Heart left ventricle (tissue), 13 donors: Measurements from ENCODE around the gene RAD51B.

ENCODE experiments used
- POLR2A ChIP-seq, 2 donors: fragments of 450-650 bp; IDR thresholded peaks; one replicate each; pipeline ENCODE4 v1.6.1; 2017; ENCODE audit warnings: antibody characterized with exemption in 2 of 2, mild to moderate bottlenecking in 2 of 2, moderate library complexity in 2 of 2
- TF ChIP-seq, protein P1 (sequence below), 12 donors: fragments of 200-600 bp; sonication (generic) in 4 of 12; IDR thresholded peaks; one replicate each; pipeline versions ENCODE4 v1.5.0 to v1.8.0; 2018 to 2022; ENCODE audit warnings: antibody characterized with exemption in 12 of 12, mild to moderate bottlenecking in 5 of 12
- donor health status: ischemic (EF 13 %, LVEDD 7.1; RV severe dilation, severe dysfunction).
- donor health status: DM: no; HTN: yes; CAD: no.
- donor health status: DM: no; HTN: no; CAD: no.
- donor health status: ischemic (EF 25% LVEDD 6.9; RV normal size, moderate dysfunction).
- donor health status: ischemic (EF 25% LVEDD 5.7; RV mildly dilated, moderate dysfunction).
- donor health status: ischemic (EF 35%, LVEDD 5.7; RV mildly dilated, moderate dysfunction).
- donor health status: nonischemic (EF 11% LVEDD 7.7; RV severe dilation, severe dysfunction).
- donor health status: DM: yes; HTN: yes; CAD: no.
- donor health status: PGD.
- donor health status: ischemic (EF 29% LVEDD 5.4; RV normal size, mild dysfunction).
- donor health status: nonischemic (EF 23%, LVEDD 6.1; RV moderate dilation, normal function).

DNA sequence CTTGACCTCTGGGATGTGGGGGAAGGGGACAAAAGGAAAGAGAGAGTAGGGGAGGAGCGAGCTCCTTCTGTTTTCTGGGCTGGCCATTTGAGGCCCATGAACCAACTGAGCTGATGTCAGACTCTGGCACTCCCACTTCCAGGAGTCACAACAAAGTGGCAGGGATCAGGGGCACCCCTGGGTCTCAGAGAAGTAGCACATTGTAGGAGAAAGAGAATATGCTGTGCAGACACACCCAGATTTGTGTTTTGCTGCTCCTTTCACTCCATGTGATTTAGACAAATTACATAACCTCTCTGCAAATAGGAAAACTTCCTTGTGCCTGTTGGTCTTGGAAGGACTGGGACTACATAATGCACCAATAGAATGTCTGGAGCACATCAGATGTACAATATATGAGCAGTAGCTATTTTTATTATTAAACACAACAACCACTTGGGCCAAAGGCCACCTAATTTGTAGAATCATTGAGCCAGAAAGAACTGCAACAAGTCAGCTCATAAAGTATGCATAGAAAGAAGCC is 707.8 kb downstream of the RAD51B start:
- TF ChIP-seq, protein P1, sequence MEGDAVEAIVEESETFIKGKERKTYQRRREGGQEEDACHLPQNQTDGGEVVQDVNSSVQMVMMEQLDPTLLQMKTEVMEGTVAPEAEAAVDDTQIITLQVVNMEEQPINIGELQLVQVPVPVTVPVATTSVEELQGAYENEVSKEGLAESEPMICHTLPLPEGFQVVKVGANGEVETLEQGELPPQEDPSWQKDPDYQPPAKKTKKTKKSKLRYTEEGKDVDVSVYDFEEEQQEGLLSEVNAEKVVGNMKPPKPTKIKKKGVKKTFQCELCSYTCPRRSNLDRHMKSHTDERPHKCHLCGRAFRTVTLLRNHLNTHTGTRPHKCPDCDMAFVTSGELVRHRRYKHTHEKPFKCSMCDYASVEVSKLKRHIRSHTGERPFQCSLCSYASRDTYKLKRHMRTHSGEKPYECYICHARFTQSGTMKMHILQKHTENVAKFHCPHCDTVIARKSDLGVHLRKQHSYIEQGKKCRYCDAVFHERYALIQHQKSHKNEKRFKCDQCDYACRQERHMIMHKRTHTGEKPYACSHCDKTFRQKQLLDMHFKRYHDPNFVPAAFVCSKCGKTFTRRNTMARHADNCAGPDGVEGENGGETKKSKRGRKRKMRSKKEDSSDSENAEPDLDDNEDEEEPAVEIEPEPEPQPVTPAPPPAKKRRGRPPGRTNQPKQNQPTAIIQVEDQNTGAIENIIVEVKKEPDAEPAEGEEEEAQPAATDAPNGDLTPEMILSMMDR (IDR thresholded peaks at IDR 0.05) = no peak
- TF ChIP-seq POLR2A (IDR thresholded peaks at IDR 0.05) = no peak
